ENCODE data around the gene KRTAP10-12.

The KRTAP10-12 gene

GRCh38 chr21:44703731-44704635 is 7.0 kb downstream of the KRTAP10-12 start:
- no peak for TF ChIP-seq CTCF (IDR thresholded peaks at IDR 0.05; ENCODE audit: low read depth, low read length, missing control alignments)
- H3K4me3 ChIP-seq (replicated peaks; ENCODE audit: low read depth, low read length) = no peak overlapping the region
- DNase-seq (ENCODE audit: extremely low read depth, low read depth) = no peak

- no peak for DNase-seq (ENCODE audit: extremely low read depth, low read depth)
- no peak overlapping the region for H3K4me3 ChIP-seq (replicated peaks; ENCODE audit: low read depth, low read length)
- TF ChIP-seq CTCF (IDR thresholded peaks at IDR 0.05; ENCODE audit: low read depth, low read length, missing control alignments) = no peak
These were observed 7.6 kb downstream of the KRTAP10-12 start for GRCh38 chr21:44704636-44705001.

DNA sequence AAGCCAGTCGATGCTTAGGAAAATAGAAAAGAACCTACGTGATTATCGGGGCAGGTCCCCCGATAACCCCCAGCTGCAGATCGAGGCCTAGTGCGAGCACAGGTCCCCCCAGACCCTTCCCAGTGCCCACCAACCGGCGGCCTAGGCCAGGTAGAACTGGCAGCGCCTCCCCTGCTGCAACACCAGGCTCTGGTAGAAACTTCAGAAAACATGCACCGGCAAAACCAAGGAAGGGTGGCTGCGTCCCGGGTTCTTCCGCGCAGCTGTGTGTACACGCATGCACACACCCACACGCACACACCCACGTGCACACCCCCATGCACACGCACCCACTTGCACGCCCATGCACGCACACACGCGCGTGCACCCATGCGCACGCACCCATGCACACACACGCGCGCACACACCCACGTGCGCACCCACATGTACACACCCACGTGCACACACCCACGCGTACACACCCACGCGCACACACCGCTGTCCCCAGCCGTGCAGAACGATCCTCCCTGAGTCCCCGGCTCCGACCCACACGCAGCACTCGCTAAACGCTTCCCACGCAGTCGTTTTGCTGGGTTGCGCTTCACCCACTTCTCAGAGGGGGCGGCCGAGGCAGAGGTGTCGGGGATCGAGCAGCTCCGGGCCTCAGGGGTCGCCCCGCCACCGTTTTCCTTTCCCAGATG is 9.2 kb downstream of the KRTAP10-12 start:
- TF ChIP-seq CTCF (IDR thresholded peaks at IDR 0.05; ENCODE audit: low read depth, low read length, missing control alignments) = no peak
- no peak for DNase-seq (ENCODE audit: extremely low read depth, low read depth)
- H3K4me3 ChIP-seq (replicated peaks; ENCODE audit: low read depth, low read length) = no peak overlapping the region

- TF ChIP-seq CTCF (IDR thresholded peaks at IDR 0.05; ENCODE audit: low read depth, low read length, missing control alignments) = no peak
- H3K4me3 ChIP-seq (replicated peaks; ENCODE audit: low read depth, low read length) = no peak overlapping the region
- no peak for DNase-seq (ENCODE audit: extremely low read depth, low read depth)
These were observed 10.0 kb downstream of the KRTAP10-12 start for GRCh38 chr21:44706706-44707581.

GRCh38 chr21:44708213-44708865 is 11.4 kb downstream of the KRTAP10-12 start:
- no peak for DNase-seq (ENCODE audit: extremely low read depth, low read depth)
- no peak overlapping the region for H3K4me3 ChIP-seq (replicated peaks; ENCODE audit: low read depth, low read length)
- TF ChIP-seq CTCF (IDR thresholded peaks at IDR 0.05; ENCODE audit: low read depth, low read length, missing control alignments) = no peak

DNA sequence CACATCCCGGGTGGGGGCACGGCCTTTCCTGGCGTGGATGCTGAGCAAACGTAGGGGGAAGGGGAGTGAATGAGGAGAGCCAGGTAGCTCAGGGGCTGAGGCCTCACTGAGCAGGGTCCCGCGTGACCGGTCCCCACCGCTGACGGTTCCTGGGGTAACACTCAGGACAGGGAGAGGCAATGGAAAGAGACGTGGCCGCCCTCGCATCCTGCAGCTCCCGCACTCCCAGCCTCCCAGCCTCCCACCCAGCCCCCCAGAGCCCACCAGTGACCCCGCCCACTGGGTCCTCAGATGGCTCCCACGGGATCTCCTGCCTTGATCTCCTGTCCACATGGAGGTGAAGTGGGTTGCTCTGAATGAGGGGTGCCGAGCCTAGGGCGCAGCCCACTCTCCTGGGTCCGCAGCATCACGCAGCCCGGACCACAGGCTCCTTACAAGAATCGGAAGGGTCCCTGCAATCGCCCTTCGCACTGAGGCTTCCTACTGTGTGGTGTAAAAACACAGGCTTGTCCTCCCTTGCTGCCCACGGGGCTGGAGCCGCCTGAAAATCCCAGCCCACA is 12.0 kb downstream of the KRTAP10-12 start:
- DNase-seq (ENCODE audit: extremely low read depth, low read depth) = no peak
- TF ChIP-seq CTCF (IDR thresholded peaks at IDR 0.05; ENCODE audit: low read depth, low read length, missing control alignments) = no peak
- no peak overlapping the region for H3K4me3 ChIP-seq (replicated peaks; ENCODE audit: low read depth, low read length)

All from HFF-Myc (cell line).